ENCODE results near the gene IGFN1.

The IGFN1 gene

GRCh38 chr1:201178718-201179117 lies 11.9 kb upstream of the IGFN1 start:
- TF ChIP-seq, protein P1, sequence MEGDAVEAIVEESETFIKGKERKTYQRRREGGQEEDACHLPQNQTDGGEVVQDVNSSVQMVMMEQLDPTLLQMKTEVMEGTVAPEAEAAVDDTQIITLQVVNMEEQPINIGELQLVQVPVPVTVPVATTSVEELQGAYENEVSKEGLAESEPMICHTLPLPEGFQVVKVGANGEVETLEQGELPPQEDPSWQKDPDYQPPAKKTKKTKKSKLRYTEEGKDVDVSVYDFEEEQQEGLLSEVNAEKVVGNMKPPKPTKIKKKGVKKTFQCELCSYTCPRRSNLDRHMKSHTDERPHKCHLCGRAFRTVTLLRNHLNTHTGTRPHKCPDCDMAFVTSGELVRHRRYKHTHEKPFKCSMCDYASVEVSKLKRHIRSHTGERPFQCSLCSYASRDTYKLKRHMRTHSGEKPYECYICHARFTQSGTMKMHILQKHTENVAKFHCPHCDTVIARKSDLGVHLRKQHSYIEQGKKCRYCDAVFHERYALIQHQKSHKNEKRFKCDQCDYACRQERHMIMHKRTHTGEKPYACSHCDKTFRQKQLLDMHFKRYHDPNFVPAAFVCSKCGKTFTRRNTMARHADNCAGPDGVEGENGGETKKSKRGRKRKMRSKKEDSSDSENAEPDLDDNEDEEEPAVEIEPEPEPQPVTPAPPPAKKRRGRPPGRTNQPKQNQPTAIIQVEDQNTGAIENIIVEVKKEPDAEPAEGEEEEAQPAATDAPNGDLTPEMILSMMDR (IDR thresholded peaks at IDR 0.05; ENCODE audit: borderline replicate concordance, insufficient read depth, low read depth, low read length), result no peak
- no peak overlapping the region for H3K4me3 ChIP-seq (ENCODE audit: low read depth, low read length)

DNA sequence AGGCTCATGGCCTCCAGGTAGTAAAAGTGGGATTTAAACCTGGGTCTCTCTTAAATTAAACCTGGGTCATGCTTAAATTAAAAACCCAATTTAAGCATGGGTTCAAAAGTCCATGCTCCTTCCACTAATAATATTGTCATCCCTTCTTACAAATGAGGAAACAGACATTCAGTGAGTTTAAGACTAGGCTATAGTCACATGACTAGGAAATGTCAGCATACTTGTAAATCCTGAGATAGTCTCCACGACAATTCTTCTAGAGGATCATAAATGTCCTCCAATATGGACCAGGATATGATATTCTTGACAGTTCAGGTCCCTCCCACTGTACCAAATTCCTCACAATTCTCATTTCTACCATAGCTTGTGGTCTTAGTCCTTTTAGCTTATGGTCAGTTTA lies 10.5 kb upstream of the IGFN1 start:
- TF ChIP-seq, protein P1 (IDR thresholded peaks at IDR 0.05; ENCODE audit: borderline replicate concordance, insufficient read depth, low read depth, low read length), result no peak
- no peak overlapping the region for H3K4me3 ChIP-seq (ENCODE audit: low read depth, low read length)

DNA sequence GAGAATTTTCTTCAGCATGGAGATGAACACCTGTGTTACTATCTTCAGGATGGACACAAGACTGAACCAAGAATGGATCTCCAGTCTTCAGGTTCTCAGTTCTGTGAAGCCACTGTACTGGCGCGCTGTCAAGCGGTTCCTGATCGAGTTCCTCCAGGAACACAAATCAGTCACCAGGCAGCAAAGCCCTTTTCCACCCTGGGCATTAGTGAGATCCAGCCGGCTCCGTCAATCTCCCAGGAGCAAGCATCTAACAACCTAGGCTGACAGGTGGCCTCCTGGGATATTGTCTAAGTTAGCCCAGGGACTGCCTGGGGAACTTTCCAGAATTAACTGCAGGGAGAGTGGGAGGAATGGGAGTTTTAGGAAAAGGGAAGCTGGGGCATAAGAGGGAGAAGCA lies 9.7 kb upstream of the IGFN1 start:
- TF ChIP-seq, protein P1 (IDR thresholded peaks at IDR 0.05; ENCODE audit: borderline replicate concordance, insufficient read depth, low read depth, low read length), result no peak
- no peak overlapping the region for H3K4me3 ChIP-seq (ENCODE audit: low read depth, low read length)

- TF ChIP-seq, protein P1 (IDR thresholded peaks at IDR 0.05; ENCODE audit: borderline replicate concordance, insufficient read depth, low read depth, low read length), result no peak
- no peak overlapping the region for H3K4me3 ChIP-seq (ENCODE audit: low read depth, low read length)
These were observed 9.3 kb upstream of the IGFN1 start for GRCh38 chr1:201181323-201181722.

DNA sequence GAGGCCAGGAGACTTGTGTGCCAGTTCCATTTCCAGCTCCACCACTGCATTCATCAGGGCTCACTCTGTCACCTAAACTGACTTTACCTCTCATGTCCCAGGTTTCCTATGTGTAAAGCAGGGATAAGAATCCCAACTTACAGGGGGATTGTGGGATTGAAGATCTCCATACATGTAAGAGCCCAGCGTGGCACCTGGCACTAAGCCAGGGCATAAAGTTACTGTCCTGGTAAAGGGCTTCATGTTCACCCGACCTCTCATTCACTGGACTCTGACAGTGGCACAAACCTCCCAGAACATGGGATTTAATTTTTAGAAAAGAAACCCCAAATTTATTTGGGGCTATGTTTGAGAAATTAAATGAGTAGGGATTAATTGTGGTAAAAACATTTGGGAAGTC lies 8.9 kb upstream of the IGFN1 start:
- no peak overlapping the region for H3K4me3 ChIP-seq (ENCODE audit: low read depth, low read length)
- TF ChIP-seq, protein P1 (IDR thresholded peaks at IDR 0.05; ENCODE audit: borderline replicate concordance, insufficient read depth, low read depth, low read length), result no peak

DNA sequence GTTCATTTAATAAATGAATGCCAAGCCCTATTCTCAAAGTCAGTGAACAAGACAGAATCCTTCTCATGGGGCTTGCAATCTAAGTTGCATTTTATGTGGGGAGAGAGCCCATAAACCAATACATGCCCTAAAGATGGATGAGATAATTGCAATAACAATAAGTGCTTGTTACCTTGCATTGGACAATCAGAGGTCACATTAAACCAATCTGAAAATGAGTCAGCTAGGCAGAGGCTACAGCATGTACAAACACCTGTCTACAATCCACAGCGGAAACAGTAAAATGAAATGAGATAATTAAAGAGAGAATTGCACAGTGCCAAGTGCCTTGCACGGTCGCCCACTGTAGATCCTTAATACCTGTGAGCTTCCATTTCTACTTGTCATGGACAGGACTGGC lies 7.4 kb upstream of the IGFN1 start:
- TF ChIP-seq, protein P1 (IDR thresholded peaks at IDR 0.05; ENCODE audit: borderline replicate concordance, insufficient read depth, low read depth, low read length), result no peak
- H3K4me3 ChIP-seq (ENCODE audit: low read depth, low read length), result no peak overlapping the region

- TF ChIP-seq, protein P1 (IDR thresholded peaks at IDR 0.05; ENCODE audit: borderline replicate concordance, insufficient read depth, low read depth, low read length), result no peak
- H3K4me3 ChIP-seq (ENCODE audit: low read depth, low read length), result no peak overlapping the region
These were observed 6.9 kb upstream of the IGFN1 start for GRCh38 chr1:201183753-201184152.

All from GM12875 (cell line).